ENCODE results near the gene SGK1. TPM values are rescaled to one million over a fixed set of nuclear protein-coding genes. Genes with fewer than 3 reads are reported as not detected.
"Not testable (repeated sequence)": the region's sequence is repeated elsewhere in the genome, so short reads cannot be mapped to it uniquely, and the experiment has no call there.

The SGK1 gene
- polyA plus RNA-seq, 1 donor from 2014 or later = 10.3 TPM

DNA sequence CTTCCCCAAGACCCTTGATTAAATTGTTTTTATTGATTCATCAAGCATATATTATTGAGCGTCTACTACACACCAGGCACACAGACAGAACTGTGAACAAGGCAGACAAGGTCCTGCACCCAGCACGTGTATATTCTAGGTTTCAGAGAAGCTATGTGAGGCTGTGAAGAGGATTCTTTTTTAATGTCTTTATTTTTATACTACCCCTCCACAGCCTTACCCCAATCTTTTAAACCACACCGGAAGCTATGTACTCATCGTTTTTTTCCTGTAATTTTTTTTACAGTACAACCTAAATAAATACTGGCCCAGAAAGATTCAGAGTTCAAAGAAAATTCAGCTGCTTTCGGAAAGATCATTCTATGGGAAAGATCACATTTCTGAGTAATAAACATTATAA lies 10.0 kb downstream of the SGK1 start:
- H3K36me3 ChIP-seq (ENCODE audit: insufficient read depth, low read length) = no peaks in the 10 kb centered on the region
- H3K9ac ChIP-seq (ENCODE audit: low read length) = no peak overlapping the region
- no peak overlapping the region for H2AFZ ChIP-seq (ENCODE audit: low read depth, low read length)
- H3K27me3 ChIP-seq (ENCODE audit: insufficient read depth, low read depth, low read length) = no peaks in the 10 kb centered on the region
- H3K27ac ChIP-seq (ENCODE audit: low read length) = no peak overlapping the region
- H3K79me2 ChIP-seq (replicated peaks; ENCODE audit: insufficient read depth, low read length) = no peaks in the 10 kb centered on the region
- no peaks in the 10 kb centered on the region for H3K9me3 ChIP-seq (ENCODE audit: low read length)
- no peaks in the 10 kb centered on the region for H3K9me2 ChIP-seq (ENCODE audit: insufficient read depth, low read length)
- no peaks in the 10 kb centered on the region for H4K20me1 ChIP-seq (ENCODE audit: insufficient read depth)
- no peaks in the 10 kb centered on the region for H3F3A ChIP-seq (ENCODE audit: insufficient read depth, low read length, poor library complexity, severe bottlenecking)
- H3K4me2 ChIP-seq (ENCODE audit: low read length) = no peak overlapping the region
- no peak for TF ChIP-seq EZH2 (IDR thresholded peaks at IDR 0.05; ENCODE audit: borderline replicate concordance, insufficient read depth, low read length, poor library complexity, severe bottlenecking)
- H3K4me3 ChIP-seq (ENCODE audit: low read length) = no peak overlapping the region

- H3F3A ChIP-seq (ENCODE audit: insufficient read depth, low read length, poor library complexity, severe bottlenecking) = no peaks in the 10 kb centered on the region
- no peaks in the 10 kb centered on the region for H3K79me2 ChIP-seq (replicated peaks; ENCODE audit: insufficient read depth, low read length)
- H3K9me2 ChIP-seq (ENCODE audit: insufficient read depth, low read length) = no peaks in the 10 kb centered on the region
- no peak overlapping the region for H3K9ac ChIP-seq (ENCODE audit: low read length)
- H3K4me2 ChIP-seq (ENCODE audit: low read length) = no peak overlapping the region
- H2AFZ ChIP-seq (ENCODE audit: low read depth, low read length) = no peak overlapping the region
- H3K9me3 ChIP-seq (ENCODE audit: low read length) = no peaks in the 10 kb centered on the region
- no peak for TF ChIP-seq EP300 (conservative IDR thresholded peaks at IDR 0.05; ENCODE audit: poor library complexity, severe bottlenecking)
- no peak for TF ChIP-seq POLR2AphosphoS5 (IDR thresholded peaks at IDR 0.05)
- TF ChIP-seq, protein P1, sequence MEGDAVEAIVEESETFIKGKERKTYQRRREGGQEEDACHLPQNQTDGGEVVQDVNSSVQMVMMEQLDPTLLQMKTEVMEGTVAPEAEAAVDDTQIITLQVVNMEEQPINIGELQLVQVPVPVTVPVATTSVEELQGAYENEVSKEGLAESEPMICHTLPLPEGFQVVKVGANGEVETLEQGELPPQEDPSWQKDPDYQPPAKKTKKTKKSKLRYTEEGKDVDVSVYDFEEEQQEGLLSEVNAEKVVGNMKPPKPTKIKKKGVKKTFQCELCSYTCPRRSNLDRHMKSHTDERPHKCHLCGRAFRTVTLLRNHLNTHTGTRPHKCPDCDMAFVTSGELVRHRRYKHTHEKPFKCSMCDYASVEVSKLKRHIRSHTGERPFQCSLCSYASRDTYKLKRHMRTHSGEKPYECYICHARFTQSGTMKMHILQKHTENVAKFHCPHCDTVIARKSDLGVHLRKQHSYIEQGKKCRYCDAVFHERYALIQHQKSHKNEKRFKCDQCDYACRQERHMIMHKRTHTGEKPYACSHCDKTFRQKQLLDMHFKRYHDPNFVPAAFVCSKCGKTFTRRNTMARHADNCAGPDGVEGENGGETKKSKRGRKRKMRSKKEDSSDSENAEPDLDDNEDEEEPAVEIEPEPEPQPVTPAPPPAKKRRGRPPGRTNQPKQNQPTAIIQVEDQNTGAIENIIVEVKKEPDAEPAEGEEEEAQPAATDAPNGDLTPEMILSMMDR (IDR thresholded peaks at IDR 0.05; ENCODE audit: poor library complexity, severe bottlenecking) = no peak
- no peak for TF ChIP-seq SMC3 (conservative IDR thresholded peaks at IDR 0.05; ENCODE audit: poor library complexity)
- no peak for TF ChIP-seq EZH2 (IDR thresholded peaks at IDR 0.05; ENCODE audit: borderline replicate concordance, insufficient read depth, low read length, poor library complexity, severe bottlenecking)
- no peak for TF ChIP-seq RAD21 (conservative IDR thresholded peaks at IDR 0.05)
- TF ChIP-seq, protein P2, sequence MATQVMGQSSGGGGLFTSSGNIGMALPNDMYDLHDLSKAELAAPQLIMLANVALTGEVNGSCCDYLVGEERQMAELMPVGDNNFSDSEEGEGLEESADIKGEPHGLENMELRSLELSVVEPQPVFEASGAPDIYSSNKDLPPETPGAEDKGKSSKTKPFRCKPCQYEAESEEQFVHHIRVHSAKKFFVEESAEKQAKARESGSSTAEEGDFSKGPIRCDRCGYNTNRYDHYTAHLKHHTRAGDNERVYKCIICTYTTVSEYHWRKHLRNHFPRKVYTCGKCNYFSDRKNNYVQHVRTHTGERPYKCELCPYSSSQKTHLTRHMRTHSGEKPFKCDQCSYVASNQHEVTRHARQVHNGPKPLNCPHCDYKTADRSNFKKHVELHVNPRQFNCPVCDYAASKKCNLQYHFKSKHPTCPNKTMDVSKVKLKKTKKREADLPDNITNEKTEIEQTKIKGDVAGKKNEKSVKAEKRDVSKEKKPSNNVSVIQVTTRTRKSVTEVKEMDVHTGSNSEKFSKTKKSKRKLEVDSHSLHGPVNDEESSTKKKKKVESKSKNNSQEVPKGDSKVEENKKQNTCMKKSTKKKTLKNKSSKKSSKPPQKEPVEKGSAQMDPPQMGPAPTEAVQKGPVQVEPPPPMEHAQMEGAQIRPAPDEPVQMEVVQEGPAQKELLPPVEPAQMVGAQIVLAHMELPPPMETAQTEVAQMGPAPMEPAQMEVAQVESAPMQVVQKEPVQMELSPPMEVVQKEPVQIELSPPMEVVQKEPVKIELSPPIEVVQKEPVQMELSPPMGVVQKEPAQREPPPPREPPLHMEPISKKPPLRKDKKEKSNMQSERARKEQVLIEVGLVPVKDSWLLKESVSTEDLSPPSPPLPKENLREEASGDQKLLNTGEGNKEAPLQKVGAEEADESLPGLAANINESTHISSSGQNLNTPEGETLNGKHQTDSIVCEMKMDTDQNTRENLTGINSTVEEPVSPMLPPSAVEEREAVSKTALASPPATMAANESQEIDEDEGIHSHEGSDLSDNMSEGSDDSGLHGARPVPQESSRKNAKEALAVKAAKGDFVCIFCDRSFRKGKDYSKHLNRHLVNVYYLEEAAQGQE (IDR thresholded peaks at IDR 0.05; ENCODE audit: borderline replicate concordance) = no peak
- no peak for TF ChIP-seq TAF1 (IDR thresholded peaks at IDR 0.05; ENCODE audit: low read depth)
- no peak for TF ChIP-seq MXI1 (conservative IDR thresholded peaks at IDR 0.05; ENCODE audit: poor library complexity, severe bottlenecking)
- H3K27me3 ChIP-seq (ENCODE audit: insufficient read depth, low read depth, low read length) = no peaks in the 10 kb centered on the region
- H3K4me3 ChIP-seq (ENCODE audit: low read length) = no peak overlapping the region
- H3K36me3 ChIP-seq (ENCODE audit: insufficient read depth, low read length) = no peaks in the 10 kb centered on the region
- no peak overlapping the region for H3K27ac ChIP-seq (ENCODE audit: low read length)
- H4K20me1 ChIP-seq (ENCODE audit: insufficient read depth) = no peaks in the 10 kb centered on the region
Observed at GRCh38 chr6:134307075-134307474, 10.8 kb downstream of the SGK1 start.

DNA sequence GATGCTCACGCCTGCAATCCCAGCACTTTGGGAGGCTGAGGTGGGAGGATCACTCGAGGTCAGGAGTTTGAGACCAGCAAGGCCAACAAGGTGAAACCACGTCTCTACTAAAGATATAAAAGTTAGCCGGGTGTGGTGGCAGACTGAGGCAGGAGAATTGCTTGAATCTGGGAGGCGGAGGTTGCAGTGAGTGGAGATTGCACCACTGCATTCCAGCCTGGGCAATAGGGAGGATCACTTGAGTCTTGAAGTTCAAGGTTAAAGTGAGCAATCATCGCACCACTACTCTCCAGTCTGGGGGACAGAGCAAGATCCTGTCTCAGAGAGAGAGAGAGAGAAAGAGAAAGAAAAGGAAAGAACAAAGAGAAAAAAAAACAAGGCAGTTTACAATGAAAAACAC lies 13.5 kb downstream of the SGK1 start:
- H3K36me3 ChIP-seq (ENCODE audit: insufficient read depth, low read length); H3F3A ChIP-seq (ENCODE audit: insufficient read depth, low read length, poor library complexity, severe bottlenecking); H3K4me2 ChIP-seq (ENCODE audit: low read length); H2AFZ ChIP-seq (ENCODE audit: low read depth, low read length); H3K79me2 ChIP-seq (replicated peaks; ENCODE audit: insufficient read depth, low read length); H3K9me2 ChIP-seq (ENCODE audit: insufficient read depth, low read length); H3K27ac ChIP-seq (ENCODE audit: low read length); H3K4me3 ChIP-seq (ENCODE audit: low read length); H3K27me3 ChIP-seq (ENCODE audit: insufficient read depth, low read depth, low read length); H3K9me3 ChIP-seq (ENCODE audit: low read length); H4K20me1 ChIP-seq (ENCODE audit: insufficient read depth); H3K9ac ChIP-seq (ENCODE audit: low read length): not testable (repeated sequence)
